D721Med (cell line): ENCODE results near the gene KLHL6.

Experiments
- DNase-seq: peaks from one replicate; pipeline ENCODE4 v3.0.0; 2011; ENCODE audit warnings: low spot score; ENCODE audit not compliant: insufficient read length
- FAIRE-seq: peaks from 2 replicates; lab custom pipeline; 2011; peaks lifted over from hg19 to GRCh38; lab: Jason Lieb, UNC
- TF ChIP-seq, protein P1 (sequence below): IDR thresholded peaks from 2 replicates; pipeline ENCODE4 v1.5.1; 2012; ENCODE audit warnings: mild to moderate bottlenecking, control low read depth; ENCODE audit not compliant: insufficient read depth; ENCODE audit errors: missing control alignments

KLHL6 gene

DNA sequence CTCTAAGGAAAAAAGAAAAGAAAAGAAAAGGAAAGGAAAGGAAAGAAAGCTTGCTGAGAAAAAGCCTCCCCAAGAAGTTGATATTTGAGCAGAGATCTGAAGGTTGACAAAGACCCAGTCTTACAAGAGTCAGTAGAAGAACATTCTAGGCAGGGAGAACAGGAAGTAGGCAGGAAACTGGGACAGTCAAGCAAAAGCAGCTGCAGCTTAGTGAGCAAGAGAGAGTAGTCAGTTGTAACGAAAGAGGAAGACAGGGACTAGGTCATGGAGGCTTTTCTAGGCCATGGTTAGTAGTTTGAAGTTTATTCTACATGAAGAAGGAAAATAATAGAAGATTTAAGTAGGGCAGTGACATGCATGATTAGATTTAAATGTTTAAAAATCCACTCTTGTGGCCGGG, 31.8 kb upstream of the KLHL6 start:
- DNase-seq (no peak), FAIRE-seq (no peak)
- TF ChIP-seq, protein P1, sequence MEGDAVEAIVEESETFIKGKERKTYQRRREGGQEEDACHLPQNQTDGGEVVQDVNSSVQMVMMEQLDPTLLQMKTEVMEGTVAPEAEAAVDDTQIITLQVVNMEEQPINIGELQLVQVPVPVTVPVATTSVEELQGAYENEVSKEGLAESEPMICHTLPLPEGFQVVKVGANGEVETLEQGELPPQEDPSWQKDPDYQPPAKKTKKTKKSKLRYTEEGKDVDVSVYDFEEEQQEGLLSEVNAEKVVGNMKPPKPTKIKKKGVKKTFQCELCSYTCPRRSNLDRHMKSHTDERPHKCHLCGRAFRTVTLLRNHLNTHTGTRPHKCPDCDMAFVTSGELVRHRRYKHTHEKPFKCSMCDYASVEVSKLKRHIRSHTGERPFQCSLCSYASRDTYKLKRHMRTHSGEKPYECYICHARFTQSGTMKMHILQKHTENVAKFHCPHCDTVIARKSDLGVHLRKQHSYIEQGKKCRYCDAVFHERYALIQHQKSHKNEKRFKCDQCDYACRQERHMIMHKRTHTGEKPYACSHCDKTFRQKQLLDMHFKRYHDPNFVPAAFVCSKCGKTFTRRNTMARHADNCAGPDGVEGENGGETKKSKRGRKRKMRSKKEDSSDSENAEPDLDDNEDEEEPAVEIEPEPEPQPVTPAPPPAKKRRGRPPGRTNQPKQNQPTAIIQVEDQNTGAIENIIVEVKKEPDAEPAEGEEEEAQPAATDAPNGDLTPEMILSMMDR = no peak

DNA sequence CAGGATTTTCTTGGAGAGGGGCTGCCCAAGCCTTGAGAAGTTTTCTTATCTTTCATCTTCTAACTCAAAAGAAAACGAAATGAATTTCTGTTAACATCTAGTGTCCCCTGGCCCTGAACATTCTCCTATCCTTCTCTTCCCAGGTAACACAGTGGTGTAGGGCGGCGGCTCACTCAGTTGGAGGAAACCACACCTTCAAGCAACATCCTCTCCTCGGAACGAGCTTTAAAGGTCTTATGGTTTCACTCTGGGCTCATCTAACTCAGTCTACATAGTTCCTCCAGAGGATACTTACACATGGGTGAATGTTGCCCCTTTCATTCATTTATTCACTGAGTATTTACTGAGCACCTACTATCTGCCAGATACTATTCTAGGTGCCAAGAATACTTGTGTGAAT, 31.0 kb upstream of the KLHL6 start:
- DNase-seq (no peak), FAIRE-seq (no peak)
- TF ChIP-seq, protein P1 = no peak

DNA sequence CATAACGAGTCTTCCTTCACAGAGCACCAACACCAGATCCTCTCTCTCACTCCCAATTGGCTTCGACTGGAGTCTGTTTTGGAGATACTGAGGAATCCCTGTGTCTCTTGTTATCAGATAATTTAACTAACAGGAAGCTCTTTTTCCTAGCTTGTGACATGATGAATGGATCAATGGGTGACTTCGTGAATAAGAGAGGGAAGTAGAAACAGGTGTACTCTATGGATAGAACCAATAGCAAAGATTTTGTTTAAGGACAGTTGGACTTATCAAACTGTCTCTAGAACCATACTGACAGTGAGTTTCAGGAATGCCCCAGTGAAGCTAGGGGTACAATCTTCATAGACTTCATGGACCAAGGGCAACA, 29.4 kb upstream of the KLHL6 start:
- TF ChIP-seq, protein P1 = no peak
- no peak for DNase-seq
- no peak for FAIRE-seq

DNA sequence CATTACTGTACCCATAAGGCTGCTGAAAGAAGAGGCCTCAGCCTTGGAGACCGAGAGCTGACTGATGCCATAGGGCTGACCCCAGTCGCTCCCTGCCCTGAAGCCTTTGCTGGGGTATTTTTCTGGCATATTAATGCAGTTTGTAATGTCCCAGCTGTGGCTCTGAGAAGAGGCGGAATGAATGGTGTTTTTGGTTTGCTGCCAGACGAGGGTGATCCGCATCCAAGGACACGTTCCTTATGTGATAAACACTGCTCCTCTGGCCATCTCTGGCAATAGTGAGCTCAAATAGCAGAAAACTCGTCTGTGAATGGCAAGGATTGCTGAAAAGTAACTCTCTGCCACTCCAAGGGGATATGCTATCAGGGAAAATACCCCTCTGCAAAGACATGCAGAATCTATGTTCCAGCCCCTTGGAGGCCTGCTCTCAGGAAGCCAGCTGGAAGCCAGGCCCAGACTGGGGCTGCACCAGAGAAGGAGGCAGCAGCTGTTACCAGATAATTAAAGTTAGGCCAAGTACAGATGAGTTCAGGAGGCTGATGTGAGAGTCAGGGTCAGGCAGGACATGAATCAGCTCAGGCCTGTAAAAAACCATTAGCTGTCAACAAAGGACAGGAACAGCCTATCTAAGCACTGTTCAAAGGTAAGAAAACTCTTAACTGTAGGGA, 28.9 kb upstream of the KLHL6 start:
- DNase-seq = no peak

DNA sequence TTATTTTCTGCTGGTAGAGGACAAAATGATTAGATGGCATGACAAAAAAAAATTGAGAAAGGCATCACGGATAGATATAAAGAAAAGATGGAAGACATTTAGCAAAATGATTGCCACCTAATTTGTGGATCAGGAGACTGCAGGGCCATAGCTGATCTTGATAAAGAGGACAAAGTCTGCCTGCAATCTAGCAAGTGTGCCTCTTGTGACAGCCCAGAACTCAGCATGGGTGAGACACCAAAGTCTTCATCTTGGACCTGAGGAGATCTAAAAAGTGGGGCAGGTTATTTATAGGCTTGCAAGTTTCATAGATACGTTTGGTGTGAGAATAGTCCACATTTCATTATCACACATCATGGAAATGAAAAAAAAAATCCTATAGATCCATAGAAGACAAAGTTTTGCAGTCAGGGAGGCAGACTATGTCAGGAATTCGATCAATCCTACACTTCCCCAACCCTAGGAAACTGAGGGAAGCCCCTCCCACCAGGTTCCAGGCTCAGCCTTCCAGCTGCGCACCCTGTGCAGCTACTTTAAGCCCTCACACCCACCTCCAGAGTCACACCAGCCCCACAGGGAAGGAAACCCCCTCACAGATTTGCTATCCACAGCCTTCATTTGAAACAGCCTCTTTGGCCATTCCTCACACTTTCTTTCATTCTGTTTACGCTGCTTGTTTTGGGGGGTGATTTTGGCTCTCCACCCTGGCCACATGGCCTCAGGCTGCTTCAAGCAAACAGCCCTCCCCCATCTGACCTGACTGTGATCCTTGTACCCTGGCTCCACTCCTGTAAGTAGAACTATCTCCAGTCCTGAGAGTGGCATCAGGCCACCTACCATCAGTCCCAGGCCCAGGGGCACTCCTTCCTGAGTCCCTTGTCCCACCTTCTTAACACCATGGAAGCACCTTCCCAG, 28.1 kb upstream of the KLHL6 start:
- FAIRE-seq (no peak), DNase-seq (no peak)
- TF ChIP-seq, protein P1 = no peak

More for the DNA sequence above, 28.9 kb upstream of the KLHL6 start:
- no peak for FAIRE-seq
- TF ChIP-seq, protein P1 = no peak

DNA sequence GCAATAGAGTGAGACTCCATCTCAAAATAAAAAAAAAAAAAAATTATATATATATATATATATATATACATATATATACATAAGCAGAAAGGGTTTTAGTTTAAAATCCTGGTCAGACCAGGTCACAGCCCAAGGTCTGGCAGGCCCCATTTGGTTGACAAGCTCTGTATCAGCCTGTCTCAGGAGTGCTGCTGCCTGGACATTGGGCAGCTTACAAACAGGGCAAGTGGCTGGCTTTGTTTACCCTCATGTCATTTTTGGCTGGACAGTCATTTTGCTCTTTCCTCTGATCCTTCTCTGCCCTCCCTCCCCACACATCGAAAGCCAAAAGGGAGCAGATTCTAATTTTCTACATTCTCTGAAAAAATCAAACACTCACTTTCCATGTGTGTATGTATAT, 26.7 kb upstream of the KLHL6 start:
- FAIRE-seq (no peak), DNase-seq (no peak)
- TF ChIP-seq, protein P1 = no peak

DNA sequence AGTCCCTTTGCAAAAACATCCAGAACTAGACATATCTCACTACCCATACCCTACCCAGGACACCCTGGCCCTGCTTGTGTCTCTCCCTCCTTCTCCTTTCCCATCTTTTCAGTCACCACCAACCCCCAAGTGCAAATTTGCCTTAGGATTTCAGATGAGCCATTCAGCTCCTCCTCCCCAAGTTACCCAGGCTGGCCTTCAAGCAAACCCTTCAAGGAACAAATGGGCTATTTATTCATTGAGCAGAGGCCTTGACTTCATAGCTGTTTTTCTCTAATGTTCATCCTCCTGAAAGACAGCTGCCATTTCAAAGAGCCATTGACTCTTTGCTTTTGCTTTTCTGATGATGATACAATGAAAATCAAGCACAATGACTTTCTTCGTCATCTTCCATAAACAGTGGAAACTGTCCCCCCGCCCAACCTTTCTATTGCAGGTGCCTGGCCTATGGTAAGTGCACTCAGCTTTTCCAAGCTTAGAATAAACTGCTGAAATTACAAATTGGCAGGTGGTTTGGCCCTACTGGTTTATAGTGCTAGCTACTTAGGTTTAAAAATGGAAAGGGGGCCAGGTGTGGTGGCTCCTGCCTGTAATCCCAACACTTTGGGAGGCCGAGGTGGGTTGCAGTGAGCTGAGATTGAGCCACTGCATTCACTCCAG, 26.1 kb upstream of the KLHL6 start:
- TF ChIP-seq, protein P1 = no peak
- FAIRE-seq = no peak
- DNase-seq = no peak
